Measurements from ENCODE around the gene LILRB2. TPM values are rescaled to one million over a fixed set of nuclear protein-coding genes. Genes with fewer than 3 reads are reported as not detected.
"Not testable (repeated sequence)": the region's sequence is repeated elsewhere in the genome, so short reads cannot be mapped to it uniquely, and the experiment has no call there.

Gene LILRB2
- total and polyA plus RNA-seq, 9 of the 15 experiments (the other 6 are each of a cell fraction or from before 2014, with no cell fraction given): not detected

DNA sequence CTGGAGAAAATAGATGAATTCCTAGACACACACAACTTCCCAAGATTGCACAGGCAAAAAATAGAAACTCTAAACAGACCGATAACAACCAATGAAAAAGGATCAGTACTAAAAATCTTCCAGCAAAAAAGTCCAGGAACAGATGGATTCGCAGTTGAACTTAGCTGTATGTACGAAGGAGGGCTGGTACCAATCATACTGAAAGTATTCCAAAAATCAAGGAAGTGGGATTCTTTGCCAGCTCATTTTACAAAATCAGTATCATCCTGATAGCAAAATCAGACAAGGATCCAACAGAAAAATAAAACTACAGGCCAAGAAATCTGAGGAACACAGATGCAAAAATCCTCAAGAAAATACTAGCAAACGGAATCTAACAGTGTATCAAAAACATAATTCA lies 6.5 kb upstream of the LILRB2 start (continued):
- TF ChIP-seq HMGN3 (IDR thresholded peaks at IDR 0.05; ENCODE audit: borderline replicate concordance, extremely low read depth, insufficient read length, low read depth, low read length) (no peak), GTF2E2 (tag; IDR thresholded peaks at IDR 0.05) (no peak), HNRNPK (IDR thresholded peaks at IDR 0.05; ENCODE audit: low read depth, low read length, poor library complexity, severe bottlenecking) (no peak), NFE2L1 (tag; IDR thresholded peaks at IDR 0.05; ENCODE audit: borderline replicate concordance, low read depth) (no peak), NR1H2 (CRISPR knock-in tag; IDR thresholded peaks at IDR 0.05) (no peak), TAF15 (IDR thresholded peaks at IDR 0.05; ENCODE audit: low read depth, low read length) (no peak), SETDB1 (IDR thresholded peaks at IDR 0.05; ENCODE audit: low read length) (no peak), RBM39 (optimal IDR thresholded peaks at IDR 0.05; ENCODE audit: low read depth, low read length) (no peak)

DNA sequence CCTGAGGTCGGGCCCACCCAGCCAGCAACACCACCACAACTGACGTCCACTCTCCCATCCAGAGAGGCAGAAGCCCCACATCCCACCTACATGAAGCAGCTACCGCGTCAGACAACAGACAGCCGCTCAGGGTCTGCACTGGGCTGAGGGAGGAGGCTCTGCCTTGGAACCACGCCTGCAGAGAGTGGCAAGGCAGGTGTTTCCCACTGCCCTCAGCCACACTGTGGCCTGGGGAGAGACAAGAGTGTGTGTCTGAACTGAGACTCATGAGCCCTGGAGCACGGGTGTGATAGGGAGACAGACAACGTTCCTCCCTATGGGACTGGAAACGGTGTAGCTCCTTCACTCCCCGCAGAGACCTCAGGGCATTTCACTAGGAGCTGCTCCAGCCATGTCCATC lies 5.4 kb upstream of the LILRB2 start:
- H3K9me1 ChIP-seq (ENCODE audit: control insufficient read depth, insufficient read depth, low read length); ATAC-seq; H3K27ac ChIP-seq (ENCODE audit: extremely low read depth, low read depth, low read length); H2AFZ ChIP-seq (ENCODE audit: low read depth, low read length); H3K9ac ChIP-seq (ENCODE audit: insufficient read depth in 1 of 2, low read depth in 2 of 2, low read length in 2 of 2); H3K36me3 ChIP-seq (ENCODE audit: control insufficient read depth, insufficient read depth, low read length); H4K20me1 ChIP-seq (replicated peaks; ENCODE audit: control insufficient read depth, insufficient read depth, low read length); in situ Hi-C loops (cut with MboI); FAIRE-seq; H3K4me3 ChIP-seq; DNase-seq (ENCODE audit: extremely low read depth in 1 of 4, low spot score in 3 of 4); H3K9me3 ChIP-seq (replicated peaks; ENCODE audit: control insufficient read depth, insufficient read depth, low read depth, low read length); H3K4me2 ChIP-seq (ENCODE audit: insufficient read depth, low read length); BruUV-seq (replicated peaks); H3K4me1 ChIP-seq (replicated peaks in 1 of 2; ENCODE audit: control insufficient read depth in 2 of 2, insufficient read depth in 2 of 2, low read length in 2 of 2); intact Hi-C loops (cut with micrococcal nuclease); H3K79me2 ChIP-seq (ENCODE audit: control insufficient read depth, insufficient read depth, low read length); POLR2A ChIA-PET; CTCF ChIA-PET (ENCODE audit: low intra/inter-chr PET ratio): not testable (repeated sequence)
- H3K27me3 ChIP-seq (ENCODE audit: control insufficient read depth in 2 of 2, insufficient read depth in 2 of 2, low read length in 2 of 2): peaks cover 19 to 50% of the 10 kb centered on the region in 2 experiments; a peak in 4 of 5 replicates
- WGBS (ENCODE audit: insufficient coverage, low coverage, missing lambda C conversion rate): 0% methylated on average over 5 of the region's 10 CpGs

DNA sequence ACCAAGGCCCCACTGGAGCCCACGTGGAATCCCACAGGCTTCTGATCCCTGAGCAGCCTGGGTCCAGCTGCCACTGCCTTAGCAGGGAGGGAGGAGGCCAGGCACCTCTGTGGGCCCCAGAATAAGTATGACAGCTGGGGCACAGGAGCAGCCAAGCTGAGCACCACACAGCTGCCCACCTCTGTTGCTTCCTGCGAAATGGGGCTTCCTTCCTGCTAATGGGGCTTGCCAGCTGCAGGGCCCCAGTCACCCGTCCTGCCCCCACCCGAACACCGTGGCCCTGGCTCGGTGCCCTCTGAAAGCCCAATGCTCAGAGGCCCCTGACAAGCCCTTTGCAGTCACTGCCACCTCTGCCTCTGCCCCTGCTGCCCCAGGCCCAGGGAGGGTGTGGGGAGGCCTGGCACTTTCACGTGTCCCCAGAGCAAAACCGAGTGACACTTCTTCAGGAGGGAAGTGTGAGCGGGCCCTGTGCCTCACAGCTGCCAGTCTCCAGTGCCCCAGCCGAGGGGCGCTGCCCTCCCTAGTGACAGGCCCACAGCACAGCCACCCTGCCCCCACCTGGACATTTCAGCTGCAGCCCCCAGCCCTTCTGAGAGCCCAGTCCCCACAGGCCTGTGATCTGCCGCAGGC lies 4.6 kb upstream of the LILRB2 start:
- H3K4me2 ChIP-seq (ENCODE audit: insufficient read depth, low read length); FAIRE-seq; H2AFZ ChIP-seq (ENCODE audit: low read depth, low read length): not testable (repeated sequence)

More for the DNA sequence above, 4.6 kb upstream of the LILRB2 start:
- H4K20me1 ChIP-seq (replicated peaks; ENCODE audit: control insufficient read depth, insufficient read depth, low read length); POLR2A ChIA-PET; intact Hi-C loops (cut with micrococcal nuclease); H3K79me2 ChIP-seq (ENCODE audit: control insufficient read depth, insufficient read depth, low read length); H3K27ac ChIP-seq (ENCODE audit: extremely low read depth, low read depth, low read length); H3K9me1 ChIP-seq (ENCODE audit: control insufficient read depth, insufficient read depth, low read length); H3K9me3 ChIP-seq (replicated peaks; ENCODE audit: control insufficient read depth, insufficient read depth, low read depth, low read length); H3K4me3 ChIP-seq; in situ Hi-C loops (cut with MboI); CTCF ChIA-PET (ENCODE audit: low intra/inter-chr PET ratio); BruUV-seq (replicated peaks); ATAC-seq; H3K36me3 ChIP-seq (ENCODE audit: control insufficient read depth, insufficient read depth, low read length); H3K4me1 ChIP-seq (replicated peaks in 1 of 2; ENCODE audit: control insufficient read depth in 2 of 2, insufficient read depth in 2 of 2, low read length in 2 of 2); H3K9ac ChIP-seq (ENCODE audit: insufficient read depth in 1 of 2, low read depth in 2 of 2, low read length in 2 of 2); DNase-seq (ENCODE audit: extremely low read depth in 1 of 4, low spot score in 3 of 4): not testable (repeated sequence)
- peaks cover 19 to 54% of the 10 kb centered on the region in 2 experiments for H3K27me3 ChIP-seq (ENCODE audit: control insufficient read depth in 2 of 2, insufficient read depth in 2 of 2, low read length in 2 of 2)
- WGBS (ENCODE audit: insufficient coverage, low coverage, missing lambda C conversion rate): 1% methylated on average over 9 of the region's 12 CpGs
